NOMO-1 (cell line): ENCODE results near the gene WHRN.

Source experiments
- DNase-seq, 2 experiments: peaks; one replicate each; lab custom pipeline; 2025; ENCODE audit not compliant: unreplicated experiment in 2 of 2; lab: John Stamatoyannopoulos, UW

The WHRN gene

DNA sequence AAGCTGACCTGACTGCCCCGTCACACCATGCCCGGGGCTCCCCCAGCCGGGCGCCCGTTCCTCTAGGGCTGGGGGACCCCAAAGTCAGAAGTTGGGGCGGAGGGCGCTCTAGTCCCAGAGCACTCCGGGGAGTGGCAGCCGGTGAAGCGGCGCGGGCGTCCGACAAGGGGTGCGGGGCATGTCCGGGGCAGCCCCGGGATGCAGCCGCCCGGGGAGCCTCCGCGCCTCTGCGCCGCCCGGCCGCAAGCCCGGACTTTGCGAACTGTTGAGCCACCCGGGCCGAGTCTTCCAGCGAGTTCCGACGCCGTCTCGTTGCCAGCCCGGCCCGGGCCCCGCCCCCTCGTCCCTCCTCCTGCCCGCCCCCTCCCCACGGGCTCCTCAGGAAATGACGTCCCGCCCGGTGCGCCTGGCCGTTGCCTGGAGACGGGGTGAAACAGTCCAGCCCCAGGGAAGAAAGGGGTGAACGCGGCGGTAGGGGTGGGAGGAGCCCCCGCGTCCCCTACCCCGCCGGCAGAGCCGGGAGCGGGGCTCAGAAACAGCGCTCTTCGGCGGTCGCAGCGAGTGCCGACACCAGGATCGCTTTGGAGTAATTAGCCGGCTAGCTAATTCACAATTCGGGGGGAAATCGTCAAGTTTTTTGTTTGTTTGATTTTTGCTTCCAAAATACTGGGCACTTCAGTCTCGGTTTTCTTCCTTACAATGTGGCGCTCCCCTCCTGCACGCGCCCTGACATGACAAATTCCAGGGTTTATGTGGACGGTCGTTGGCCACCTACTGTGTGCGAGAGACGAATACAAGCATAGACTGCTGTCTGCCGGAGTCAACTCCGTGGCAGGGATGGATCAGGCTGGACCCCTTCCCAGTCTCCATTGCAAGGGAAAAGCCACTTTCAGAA is at the start of gene WHRN:
Gene WHRN, minus strand, starts transcription at position 287 of the 895 bp plus-strand sequence. CDS start 672 bp downstream, outside the sequence.
- peak; percentile 60 to 84 for DNase-seq

- no peak for DNase-seq
These were observed 47.9 kb upstream of the WHRN start for GRCh38 chr9:114553202-114553601.

DNA sequence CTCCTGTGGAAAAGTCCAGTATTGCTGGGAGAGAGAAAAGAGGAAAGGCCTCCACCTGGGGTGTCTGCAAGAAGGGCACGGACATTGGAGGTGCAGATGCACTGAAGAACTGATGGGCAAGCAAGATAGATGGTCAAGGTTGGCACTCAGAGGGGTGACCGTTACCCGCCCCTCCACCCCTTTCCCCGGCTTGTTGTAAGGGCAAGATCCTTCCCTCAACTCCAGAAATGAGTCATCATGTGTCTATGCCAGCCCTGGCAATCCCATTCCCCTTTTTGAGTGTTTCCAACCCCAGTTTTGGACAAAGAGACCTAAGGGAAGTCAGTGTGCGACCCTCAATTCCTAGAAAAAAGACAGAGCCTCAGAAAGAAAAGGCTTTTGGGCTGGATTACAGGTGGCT is 47.4 kb upstream of the WHRN start:
- no peak for DNase-seq

DNA sequence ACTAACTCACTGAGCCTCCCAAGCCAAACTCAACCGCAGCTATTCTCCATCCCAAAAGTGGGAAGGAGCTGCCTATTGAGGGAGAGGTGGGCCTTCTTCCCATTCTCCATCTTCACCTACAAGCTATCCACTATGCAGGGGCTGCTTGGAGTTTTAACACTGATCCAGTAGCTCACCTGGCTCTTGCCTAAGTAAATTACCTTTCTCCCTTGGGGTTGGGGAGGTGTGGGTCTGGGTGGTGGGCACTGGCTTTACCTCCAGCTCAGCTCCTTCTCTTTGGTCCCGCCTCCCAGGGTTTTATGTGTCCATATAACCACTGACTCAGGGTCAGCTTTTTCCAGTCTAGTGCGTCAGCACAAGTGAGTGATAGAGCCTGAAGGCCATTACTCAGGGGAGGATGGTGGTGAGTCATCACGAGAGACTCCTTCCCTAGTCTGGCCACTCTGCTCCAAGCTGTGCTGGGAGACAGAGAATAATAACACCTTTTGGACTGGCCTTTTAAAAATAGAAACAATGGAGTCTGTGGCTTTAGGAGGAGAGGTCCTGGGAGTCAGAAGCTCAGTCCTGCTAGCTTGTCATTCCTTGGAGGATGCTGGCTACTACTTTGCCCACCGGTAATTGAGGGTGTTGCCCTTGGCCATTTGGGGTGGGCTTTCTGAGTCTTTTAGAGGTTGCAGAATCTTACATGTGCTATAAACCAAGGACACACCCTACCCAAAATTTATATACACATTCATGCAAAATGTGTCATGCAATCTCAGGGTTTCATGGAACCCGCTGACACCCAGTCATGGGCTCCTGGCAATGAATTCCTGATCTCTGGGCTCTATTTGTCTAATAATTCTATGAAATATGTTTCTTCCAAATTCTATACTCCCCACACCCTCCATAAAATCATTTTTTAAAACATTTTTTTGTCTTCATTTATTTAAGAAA is 46.7 kb upstream of the WHRN start:
- no peak for DNase-seq

DNA sequence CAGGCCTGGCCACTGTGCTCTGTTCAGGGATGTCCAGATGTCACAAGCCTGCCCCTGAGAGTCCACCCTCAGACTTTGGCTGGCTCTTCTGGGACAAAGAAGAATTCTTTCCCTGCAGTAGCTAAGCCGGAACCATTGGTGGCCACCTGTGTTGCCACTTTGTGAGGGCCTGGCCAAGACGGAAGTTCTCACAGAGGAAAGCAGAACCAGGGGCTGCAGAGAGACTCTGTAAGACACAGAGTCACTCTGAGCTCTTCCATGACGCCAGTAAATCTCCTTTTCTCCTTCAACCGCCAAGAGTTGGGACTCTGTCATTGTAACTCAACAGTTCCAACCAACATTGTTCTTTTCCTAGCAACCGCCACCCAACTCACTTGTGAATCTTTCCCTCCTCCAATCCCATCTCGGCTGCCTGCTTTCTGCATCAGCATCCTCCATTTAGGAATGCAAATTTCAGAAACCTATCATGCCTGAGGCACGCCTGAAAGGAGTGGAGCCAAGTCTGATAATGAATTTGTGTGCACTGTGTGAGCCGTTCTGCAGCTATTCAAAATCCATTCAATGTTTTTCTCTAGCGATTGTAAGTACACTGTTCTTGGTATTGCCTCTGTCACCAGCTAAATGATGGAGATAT is 44.5 kb upstream of the WHRN start:
- DNase-seq: peak; percentile 23 to 29

- DNase-seq: no peak
These were observed 41.6 kb upstream of the WHRN start for GRCh38 chr9:114546851-114547250.

DNA sequence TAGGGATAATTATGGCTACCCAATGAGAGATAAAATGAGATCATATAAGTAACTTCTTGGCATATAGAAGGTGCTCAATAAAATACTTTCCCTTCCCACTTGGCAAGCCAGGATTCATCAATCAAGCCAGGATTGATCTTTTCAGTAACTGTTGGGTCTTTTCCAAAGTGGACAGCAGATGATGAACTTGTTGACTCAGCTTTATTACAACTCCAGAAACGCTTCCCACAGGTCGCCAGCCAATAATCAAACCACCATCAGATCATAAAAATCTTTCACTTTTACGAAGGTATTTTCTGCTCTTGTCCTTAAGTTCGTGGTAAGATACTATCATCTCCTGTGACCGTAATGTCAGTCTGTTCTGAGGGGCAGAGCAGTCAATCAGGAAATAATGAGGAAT is 39.8 kb upstream of the WHRN start:
- no peak for DNase-seq

DNA sequence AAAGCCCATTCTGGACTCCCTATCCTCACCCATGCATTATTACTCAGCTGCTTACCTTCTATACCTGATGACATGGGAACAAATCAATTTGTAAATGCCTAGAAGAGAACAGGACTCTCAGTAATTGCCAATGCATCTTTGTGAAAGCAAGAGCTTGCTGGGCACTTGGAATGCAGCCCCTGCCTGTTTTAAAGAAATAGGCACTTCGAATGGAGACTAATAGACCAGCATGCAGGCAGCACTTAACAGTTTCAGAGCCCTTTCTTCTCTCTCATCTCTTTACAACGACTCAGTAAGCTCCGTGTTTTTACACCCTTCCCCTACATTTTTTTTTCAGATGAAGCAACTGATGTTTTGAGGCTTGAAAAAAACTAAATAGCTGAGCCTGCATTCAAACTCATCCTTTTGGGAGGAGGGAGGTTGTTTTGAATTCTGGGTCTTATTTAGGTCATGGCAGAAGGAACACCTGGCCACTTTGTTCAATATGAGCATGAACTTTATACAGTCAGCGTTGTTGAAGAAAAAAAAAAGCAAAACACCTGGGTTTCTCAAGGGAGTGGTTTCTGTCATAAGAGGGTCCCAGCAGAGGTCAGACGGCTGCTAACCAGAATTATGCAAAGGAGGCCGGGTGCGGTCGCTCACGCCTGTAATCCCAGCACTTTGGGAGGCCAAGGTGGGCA is 34.6 kb upstream of the WHRN start:
- DNase-seq: no peak

GRCh38 chr9:114538241-114538640 is 33.0 kb upstream of the WHRN start:
- peak; percentile 35 to 41 for DNase-seq

GRCh38 chr9:114532561-114533237 is 27.4 kb upstream of the WHRN start:
- DNase-seq: no peak

DNA sequence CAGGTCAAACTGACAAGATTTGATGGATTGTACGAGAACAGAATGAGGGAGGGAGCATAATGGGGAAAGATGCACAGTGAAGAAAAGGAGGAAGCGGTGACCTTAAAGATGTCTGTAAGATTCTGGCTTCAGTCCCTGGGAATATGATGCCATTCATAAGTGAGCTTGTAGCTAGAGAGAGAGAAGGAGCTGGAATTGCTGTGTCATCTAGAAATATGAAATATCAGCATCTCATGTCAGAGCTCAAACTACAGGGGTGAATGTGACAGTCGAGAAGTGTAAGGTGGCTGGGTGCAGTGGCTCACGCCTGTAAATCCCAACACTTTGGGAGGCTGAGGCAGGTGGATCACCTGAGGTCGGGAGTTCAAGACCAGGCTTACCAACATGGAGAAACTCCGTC is 24.0 kb upstream of the WHRN start:
- no peak for DNase-seq

DNA sequence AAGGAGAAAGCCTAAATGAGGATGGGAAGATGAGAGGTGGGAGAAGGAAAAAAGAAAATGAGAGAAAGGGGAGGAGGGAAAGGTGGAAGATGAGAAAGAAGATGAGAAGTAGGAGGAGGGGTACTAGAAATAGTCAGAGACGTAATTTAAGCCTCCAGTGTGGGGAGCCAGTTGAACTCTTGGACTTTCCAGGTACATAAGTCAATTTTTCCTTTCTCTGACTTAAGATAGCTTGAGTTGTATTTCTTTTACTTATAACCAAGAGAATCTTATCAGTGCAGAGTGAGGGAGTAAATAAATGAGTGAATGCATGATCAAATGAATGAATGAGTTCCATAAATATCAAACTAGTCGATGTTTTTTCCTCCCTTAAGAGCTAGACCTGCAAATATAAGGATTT is 21.5 kb upstream of the WHRN start:
- no peak for DNase-seq

DNA sequence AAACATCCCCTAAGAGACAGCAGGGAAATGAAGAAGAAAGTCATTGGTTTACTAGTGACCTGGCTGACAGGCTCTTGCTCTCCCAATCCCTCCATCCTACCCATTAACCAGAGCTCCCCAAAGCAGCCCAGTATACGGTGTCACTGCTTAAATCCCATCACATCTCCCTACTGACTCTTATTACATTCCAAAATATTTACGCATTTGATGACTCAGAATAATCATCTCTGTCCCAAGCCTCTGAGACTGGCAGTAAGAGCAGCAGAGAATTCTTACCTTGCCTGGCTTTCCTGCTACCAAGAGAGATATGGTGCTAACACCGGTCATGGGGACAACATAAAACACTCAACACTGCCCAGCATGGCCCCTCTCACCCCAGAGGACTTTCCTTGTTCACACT is 20.2 kb upstream of the WHRN start:
- no peak for DNase-seq

DNA sequence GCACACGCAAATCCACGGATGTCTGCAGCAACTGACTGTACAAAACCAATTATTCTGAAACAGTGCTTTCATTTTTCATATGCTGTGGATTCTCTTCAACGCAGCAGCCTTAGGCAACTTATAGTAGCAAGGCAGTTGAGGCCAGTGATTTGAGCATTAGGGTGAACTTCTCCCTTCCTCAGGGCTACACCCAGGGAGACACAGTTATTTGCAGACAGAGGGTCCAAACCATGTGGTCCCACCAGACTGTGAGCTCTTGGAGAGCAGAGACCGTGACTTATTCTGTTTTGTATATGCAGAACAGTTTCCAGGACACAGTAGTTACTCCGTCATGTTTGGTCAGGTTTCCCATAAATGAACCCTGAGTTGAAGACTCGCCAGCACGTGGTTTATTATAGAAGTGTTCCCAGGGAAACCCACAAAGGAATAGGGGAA is 19.0 kb upstream of the WHRN start:
- DNase-seq: no peak

- DNase-seq: no peak
These were observed 17.6 kb upstream of the WHRN start for GRCh38 chr9:114522847-114523246.

DNA sequence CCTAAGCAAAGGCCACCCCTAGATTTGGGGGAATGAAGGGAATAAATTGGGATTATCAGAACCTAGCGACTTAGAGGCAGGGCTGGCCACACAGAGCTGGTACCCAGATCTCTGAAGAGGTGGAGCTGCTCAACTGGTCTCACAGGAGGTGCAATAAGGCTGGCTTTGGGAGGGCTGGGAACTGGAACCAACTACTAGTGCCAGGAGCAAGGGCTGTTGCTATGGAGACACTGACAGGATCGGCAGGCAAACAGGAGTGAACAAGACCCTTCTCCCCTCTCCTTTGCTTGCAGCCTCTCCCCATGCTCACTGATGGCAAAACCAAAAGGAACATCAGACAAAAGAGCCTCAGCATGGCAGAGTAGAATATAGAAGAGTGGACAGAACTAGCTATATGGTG is 17.0 kb upstream of the WHRN start:
- DNase-seq: no peak

DNA sequence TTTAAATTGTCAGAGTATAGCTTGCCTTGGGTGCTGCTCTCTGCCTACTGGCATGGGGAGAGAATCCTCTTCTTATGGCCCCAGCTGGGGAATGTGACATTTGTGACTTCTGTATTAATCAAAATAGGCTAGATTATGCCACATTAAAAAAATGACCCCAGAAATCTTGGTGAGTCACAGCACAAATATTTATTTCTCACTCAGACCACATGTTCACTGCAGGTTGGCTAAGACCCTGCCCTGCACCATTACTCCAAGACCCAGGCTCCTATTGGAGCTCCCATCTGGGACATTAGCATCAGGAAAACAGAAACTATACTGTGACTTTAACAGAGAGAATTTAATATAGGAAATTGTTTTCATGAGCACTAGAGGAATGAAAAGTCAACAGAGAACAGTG is 16.6 kb upstream of the WHRN start:
- no peak for DNase-seq

GRCh38 chr9:114518599-114519022 is 13.3 kb upstream of the WHRN start:
- peak; percentile 19 to 20 for DNase-seq

GRCh38 chr9:114518120-114518519 is 12.8 kb upstream of the WHRN start:
- DNase-seq: no peak

DNA sequence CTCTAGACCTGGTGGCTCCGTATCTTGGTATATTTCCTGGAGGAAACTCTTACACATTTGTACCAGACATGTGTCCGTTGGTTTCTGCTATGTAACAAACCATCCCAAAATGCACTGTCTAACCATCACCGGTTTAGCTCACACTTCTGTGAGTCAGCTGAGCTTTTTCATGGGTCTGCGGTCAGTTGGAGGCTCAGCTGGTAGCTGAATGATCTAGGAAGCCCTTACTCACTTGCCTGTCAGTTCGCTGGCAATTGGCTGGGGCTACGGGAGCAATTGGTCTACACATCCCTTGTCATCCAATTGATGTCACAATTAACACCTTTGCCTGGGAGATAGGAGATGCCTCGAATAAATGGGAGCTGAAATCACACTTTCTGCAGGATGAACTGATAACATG is 11.6 kb upstream of the WHRN start:
- DNase-seq: no peak
